Jurkat, Clone E6-1 (cell line): Measurements from ENCODE around the gene HSD17B4. TPM values are rescaled to one million over a fixed set of nuclear protein-coding genes. Genes with fewer than 3 reads are reported as not detected.
"Not testable (repeated sequence)": the region's sequence is repeated elsewhere in the genome, so short reads cannot be mapped to it uniquely, and the experiment has no call there.

Experiments used
- DNase-seq: peaks from one replicate; pipeline ENCODE4 v3.0.0-alpha.2; 2011; ENCODE audit warnings: low read depth, low spot score
- H3K4me3 ChIP-seq: 2 replicates; pipeline ENCODE4 v1.5.1; 2011; ENCODE audit warnings: mild to moderate bottlenecking, low read length, control low read depth, moderate library complexity
- polyA plus RNA-seq: library from polyadenylated mRNA; unstranded; fragments of >200 nt; gene quantifications from one replicate; pipeline ENCODE4 v1.2.1, GENCODE V29; 2012; ENCODE audit warnings: missing spikeins; ENCODE audit not compliant: insufficient read length, insufficient read depth

HSD17B4 gene
- polyA plus RNA-seq, result 104 TPM

- DNase-seq, result peak; percentile 89
- peak within 1 kb of the TSS; percentile 63 for H3K4me3 ChIP-seq
Measured at GRCh38 chr5:119452373-119453039, at the start of gene HSD17B4. Gene HSD17B4 (plus strand): TSS chr5:119452497. CDS start chr5:119452576, 79 bp downstream.

GRCh38 chr5:119402555-119402954 is 49.7 kb upstream of the HSD17B4 start:
- no peak overlapping the region for H3K4me3 ChIP-seq
- no peak for DNase-seq

GRCh38 chr5:119404033-119404432 is 48.3 kb upstream of the HSD17B4 start:
- DNase-seq, result no peak
- no peak overlapping the region for H3K4me3 ChIP-seq

GRCh38 chr5:119405419-119405818 is 46.9 kb upstream of the HSD17B4 start:
- DNase-seq, result no peak

GRCh38 chr5:119406551-119407110 is 45.7 kb upstream of the HSD17B4 start:
- H3K4me3 ChIP-seq, result no peak overlapping the region
- DNase-seq, result no peak

More at GRCh38 chr5:119405419-119405818, 46.9 kb upstream of the HSD17B4 start:
- H3K4me3 ChIP-seq, result no peak overlapping the region

- DNase-seq, result peak; percentile 60
- H3K4me3 ChIP-seq, result no peak overlapping the region
Measured at GRCh38 chr5:119409235-119409815, 43.0 kb upstream of the HSD17B4 start.

GRCh38 chr5:119410448-119411159 is 41.7 kb upstream of the HSD17B4 start:
- H3K4me3 ChIP-seq, result no peak overlapping the region
- no peak for DNase-seq

GRCh38 chr5:119411361-119412278 is 40.7 kb upstream of the HSD17B4 start:
- H3K4me3 ChIP-seq, result peak overlapping the region; percentile 36
- DNase-seq, result peak; percentile 80

- H3K4me3 ChIP-seq, result no peak overlapping the region
- no peak for DNase-seq
Measured at GRCh38 chr5:119412279-119413227, 39.7 kb upstream of the HSD17B4 start.

GRCh38 chr5:119414124-119414734 is 38.1 kb upstream of the HSD17B4 start:
- not testable (repeated sequence) for DNase-seq, H3K4me3 ChIP-seq

- DNase-seq, result no peak
- H3K4me3 ChIP-seq, result no peak overlapping the region
Measured at GRCh38 chr5:119417891-119418605, 34.2 kb upstream of the HSD17B4 start.

GRCh38 chr5:119418606-119419100 is 33.6 kb upstream of the HSD17B4 start:
- DNase-seq, result no peak

GRCh38 chr5:119420169-119420568 is 32.1 kb upstream of the HSD17B4 start:
- no peak overlapping the region for H3K4me3 ChIP-seq
- no peak for DNase-seq

More at GRCh38 chr5:119418606-119419100, 33.6 kb upstream of the HSD17B4 start:
- no peak overlapping the region for H3K4me3 ChIP-seq

GRCh38 chr5:119426057-119426456 is 26.2 kb upstream of the HSD17B4 start:
- H3K4me3 ChIP-seq, result no peak overlapping the region
- DNase-seq, result no peak

GRCh38 chr5:119427060-119427459 is 25.2 kb upstream of the HSD17B4 start:
- DNase-seq, result no peak
- H3K4me3 ChIP-seq, result no peak overlapping the region

- DNase-seq, H3K4me3 ChIP-seq: not testable (repeated sequence)
Measured at GRCh38 chr5:119427596-119427995, 24.7 kb upstream of the HSD17B4 start.

- DNase-seq, H3K4me3 ChIP-seq: not testable (repeated sequence)
Measured at GRCh38 chr5:119428166-119428565, 24.1 kb upstream of the HSD17B4 start.
